ENCODE results near the gene HSFX1. TPM values are rescaled to one million over a fixed set of nuclear protein-coding genes. Genes with fewer than 3 reads are reported as not detected.

Gene HSFX1
- total and polyA plus RNA-seq, 2 donors (not counting 1 experiment from before 2014, with no cell fraction given) = 0.27 to 0.66 TPM

- H3K79me2 ChIP-seq (ENCODE audit: control insufficient read depth, insufficient read depth, low read length) = no peaks in the 10 kb centered on the region
- no peak overlapping the region for H3K4me2 ChIP-seq (ENCODE audit: extremely low read depth, insufficient read depth, low read length)
- H3K9me3 ChIP-seq (ENCODE audit: control insufficient read depth, insufficient read depth, low read depth, low read length) = no peaks in the 10 kb centered on the region
- no peak overlapping the region for H2AFZ ChIP-seq (ENCODE audit: low read length)
- H3K4me1 ChIP-seq (ENCODE audit: control insufficient read depth, extremely low read depth, insufficient read depth, low read length) = no peaks in the 10 kb centered on the region
- no peaks in the 10 kb centered on the region for H4K20me1 ChIP-seq (ENCODE audit: control insufficient read depth, extremely low read depth, insufficient read depth, low read length)
- TF ChIP-seq EZH2 (IDR thresholded peaks at IDR 0.05; ENCODE audit: low read length, missing control alignments) = no peak
- no peak for TF ChIP-seq CTCF (conservative IDR thresholded peaks at IDR 0.05 in 1 of 2, IDR thresholded peaks at IDR 0.05 in 1 of 2; ENCODE audit: low read depth in 1 of 2, low read length in 2 of 2)
- no peak overlapping the region for H3K9ac ChIP-seq (ENCODE audit: insufficient read depth, low read length)
- H3K4me3 ChIP-seq (replicated peaks in 1 of 4; ENCODE audit: control extremely low read depth in 1 of 4, insufficient read depth in 1 of 4, low read depth in 3 of 4, low read length in 4 of 4) = no peak overlapping the region
- no peaks in the 10 kb centered on the region for H3K27me3 ChIP-seq (ENCODE audit: control insufficient read depth, insufficient read depth, low read length)
- no peak overlapping the region for H3K27ac ChIP-seq (ENCODE audit: insufficient read depth, low read length)
- H3K36me3 ChIP-seq (ENCODE audit: control insufficient read depth, insufficient read depth, low read length) = no peaks in the 10 kb centered on the region
- no peak for DNase-seq (ENCODE audit: low read depth in 2 of 2)
Measured at GRCh38 chrX:149799095-149799714, 25.3 kb downstream of the HSFX1 start.

GRCh38 chrX:149799938-149800337 lies 26.1 kb downstream of the HSFX1 start:
- Histone ChIP-seq H3K4me3 (replicated peaks in 1 of 4; ENCODE audit: control extremely low read depth in 1 of 4, insufficient read depth in 1 of 4, low read depth in 3 of 4, low read length in 4 of 4) (no peak overlapping the region), H3K9me3 (ENCODE audit: control insufficient read depth, insufficient read depth, low read depth, low read length) (no peaks in the 10 kb centered on the region)
- no peak for DNase-seq (ENCODE audit: low read depth in 2 of 2)

GRCh38 chrX:149803458-149804062 lies 29.7 kb downstream of the HSFX1 start:
- no peak overlapping the region for H3K4me3 ChIP-seq (replicated peaks in 1 of 4; ENCODE audit: control extremely low read depth in 1 of 4, insufficient read depth in 1 of 4, low read depth in 3 of 4, low read length in 4 of 4)
- H2AFZ ChIP-seq (ENCODE audit: low read length) = no peak overlapping the region
- no peak overlapping the region for H3K9ac ChIP-seq (ENCODE audit: insufficient read depth, low read length)
- TF ChIP-seq CTCF (conservative IDR thresholded peaks at IDR 0.05 in 1 of 2, IDR thresholded peaks at IDR 0.05 in 1 of 2; ENCODE audit: low read depth in 1 of 2, low read length in 2 of 2) (no peak), EZH2 (IDR thresholded peaks at IDR 0.05; ENCODE audit: low read length, missing control alignments) (no peak)
- H3K27ac ChIP-seq (ENCODE audit: insufficient read depth, low read length) = no peak overlapping the region
- H3K79me2 ChIP-seq (ENCODE audit: control insufficient read depth, insufficient read depth, low read length) = no peaks in the 10 kb centered on the region
- no peaks in the 10 kb centered on the region for H4K20me1 ChIP-seq (ENCODE audit: control insufficient read depth, extremely low read depth, insufficient read depth, low read length)
- DNase-seq (ENCODE audit: low read depth in 2 of 2) = no peak
- no peaks in the 10 kb centered on the region for H3K4me1 ChIP-seq (ENCODE audit: control insufficient read depth, extremely low read depth, insufficient read depth, low read length)
- H3K27me3 ChIP-seq (ENCODE audit: control insufficient read depth, insufficient read depth, low read length) = no peaks in the 10 kb centered on the region
- H3K9me3 ChIP-seq (ENCODE audit: control insufficient read depth, insufficient read depth, low read depth, low read length) = no peaks in the 10 kb centered on the region
- no peaks in the 10 kb centered on the region for H3K36me3 ChIP-seq (ENCODE audit: control insufficient read depth, insufficient read depth, low read length)
- H3K4me2 ChIP-seq (ENCODE audit: extremely low read depth, insufficient read depth, low read length) = no peak overlapping the region

More at GRCh38 chrX:149799938-149800337, 26.1 kb downstream of the HSFX1 start:
- Histone ChIP-seq H3K9ac (ENCODE audit: insufficient read depth, low read length) (no peak overlapping the region), H3K4me1 (ENCODE audit: control insufficient read depth, extremely low read depth, insufficient read depth, low read length) (no peaks in the 10 kb centered on the region), H3K79me2 (ENCODE audit: control insufficient read depth, insufficient read depth, low read length) (no peaks in the 10 kb centered on the region), H3K36me3 (ENCODE audit: control insufficient read depth, insufficient read depth, low read length) (no peaks in the 10 kb centered on the region), H3K27me3 (ENCODE audit: control insufficient read depth, insufficient read depth, low read length) (no peaks in the 10 kb centered on the region), H2AFZ (ENCODE audit: low read length) (no peak overlapping the region), H4K20me1 (ENCODE audit: control insufficient read depth, extremely low read depth, insufficient read depth, low read length) (no peaks in the 10 kb centered on the region), H3K27ac (ENCODE audit: insufficient read depth, low read length) (no peak overlapping the region), H3K4me2 (ENCODE audit: extremely low read depth, insufficient read depth, low read length) (no peak overlapping the region)
- TF ChIP-seq CTCF (conservative IDR thresholded peaks at IDR 0.05 in 1 of 2, IDR thresholded peaks at IDR 0.05 in 1 of 2; ENCODE audit: low read depth in 1 of 2, low read length in 2 of 2) = no peak
- TF ChIP-seq EZH2 (IDR thresholded peaks at IDR 0.05; ENCODE audit: low read length, missing control alignments) = no peak
